ENCODE measurements around the gene ENDOD1.

ENDOD1 gene

DNA sequence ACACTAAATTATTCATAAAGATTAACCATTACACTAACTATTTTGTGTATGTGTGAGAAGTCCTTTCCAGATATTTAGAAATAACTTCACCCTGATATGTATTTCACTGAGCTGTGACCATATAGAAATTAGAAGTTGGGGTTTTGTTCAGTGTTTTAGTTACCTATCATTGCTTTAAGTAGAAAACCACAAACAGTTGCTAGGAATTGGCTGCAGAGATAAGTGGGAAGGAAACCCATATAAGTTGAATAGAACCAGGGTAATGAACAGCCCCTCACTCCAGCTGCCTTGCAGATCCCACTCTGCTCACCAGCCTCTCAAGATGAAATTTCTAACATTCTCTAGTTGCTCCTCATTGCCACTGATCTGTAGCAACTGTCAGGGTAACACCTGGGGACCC lies 12.7 kb upstream of the ENDOD1 start:
- no peak for DNase-seq (ENCODE audit: low read depth)

- DNase-seq (ENCODE audit: low read depth) = no peak
Measured at GRCh38 chr11:95078526-95078925, 11.1 kb upstream of the ENDOD1 start.

DNA sequence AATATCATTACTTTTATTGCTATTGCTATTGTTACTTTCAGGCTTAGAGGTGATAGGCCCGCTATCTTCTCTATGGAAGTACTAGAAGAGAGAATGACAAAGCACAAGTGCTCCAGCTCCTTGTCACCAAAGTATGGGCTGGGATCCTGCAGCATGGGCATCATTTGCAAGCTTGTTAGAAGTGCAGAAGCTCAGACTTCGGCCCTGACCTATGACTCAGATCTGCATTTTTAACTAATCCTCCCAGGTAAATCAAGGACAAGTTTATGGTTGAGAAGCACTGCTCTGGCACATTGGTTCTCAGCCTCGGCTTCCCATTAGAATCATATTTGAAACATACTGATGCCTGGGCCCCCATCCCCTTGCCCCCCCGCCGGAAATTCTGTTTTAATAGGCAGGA lies 8.6 kb upstream of the ENDOD1 start:
- no peak for DNase-seq (ENCODE audit: low read depth)

DNA sequence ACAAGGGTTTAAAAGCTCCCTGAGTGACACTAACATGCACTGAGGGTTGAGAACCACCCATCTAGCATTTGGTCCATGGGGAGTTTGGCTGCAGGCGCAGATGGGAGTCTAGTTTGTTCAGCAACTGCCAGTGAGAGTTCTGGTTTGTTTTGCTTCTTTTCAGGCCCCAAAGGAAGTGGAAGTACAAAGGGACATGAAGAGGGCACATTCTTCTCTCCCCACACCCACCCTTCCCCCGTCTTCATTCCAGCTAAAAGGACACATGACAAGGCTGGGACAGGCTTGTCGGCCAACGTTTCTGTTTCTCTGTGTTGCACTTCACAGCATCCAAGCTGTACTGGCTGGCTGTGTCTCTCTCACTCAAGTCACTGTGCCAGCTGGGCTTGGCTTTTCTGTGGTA lies 8.2 kb upstream of the ENDOD1 start:
- DNase-seq (ENCODE audit: low read depth) = no peak

DNA sequence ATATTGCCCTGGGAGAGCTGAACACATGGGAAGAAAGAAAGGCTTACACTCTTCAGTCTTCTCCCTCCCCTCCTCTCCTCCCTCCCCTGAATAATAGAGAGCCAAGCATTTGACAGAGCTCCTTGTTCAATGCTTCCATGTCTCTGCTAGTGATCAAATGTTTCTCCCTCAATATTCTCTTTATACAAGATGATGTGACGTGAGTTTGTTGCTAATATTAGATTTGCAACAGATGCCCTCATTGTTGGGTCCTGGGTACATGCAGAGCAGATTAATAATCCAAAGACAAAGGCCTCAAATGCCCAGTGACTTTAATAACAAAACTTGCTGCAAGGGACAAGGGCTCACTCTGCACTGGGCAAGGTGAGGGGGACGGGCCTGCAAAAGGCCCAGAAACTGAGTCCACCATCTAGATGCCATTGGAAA lies 7.1 kb upstream of the ENDOD1 start:
- no peak for DNase-seq (ENCODE audit: low read depth)

DNA sequence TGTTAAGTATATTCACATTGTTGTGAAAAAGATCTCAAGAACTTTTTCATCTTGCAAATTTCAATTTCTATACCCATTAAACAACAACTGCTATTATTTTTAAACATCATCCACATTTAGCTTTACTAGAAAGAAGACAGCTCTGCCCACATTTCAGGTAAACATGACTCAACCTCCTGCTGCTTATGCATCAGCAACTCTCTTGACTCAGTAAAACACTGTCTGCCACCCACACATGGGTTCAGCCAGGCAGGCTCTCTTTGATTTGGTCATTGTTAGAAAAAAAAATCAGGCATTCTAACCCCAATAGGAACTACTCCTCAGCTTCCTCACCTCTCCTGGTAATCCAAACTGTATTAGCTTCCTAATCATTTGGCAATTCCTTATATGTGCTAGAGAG lies 5.1 kb upstream of the ENDOD1 start:
- no peak for DNase-seq (ENCODE audit: low read depth)

GRCh38 chr11:95085117-95085816 lies 4.4 kb upstream of the ENDOD1 start:
- no peak for DNase-seq (ENCODE audit: low read depth)

DNA sequence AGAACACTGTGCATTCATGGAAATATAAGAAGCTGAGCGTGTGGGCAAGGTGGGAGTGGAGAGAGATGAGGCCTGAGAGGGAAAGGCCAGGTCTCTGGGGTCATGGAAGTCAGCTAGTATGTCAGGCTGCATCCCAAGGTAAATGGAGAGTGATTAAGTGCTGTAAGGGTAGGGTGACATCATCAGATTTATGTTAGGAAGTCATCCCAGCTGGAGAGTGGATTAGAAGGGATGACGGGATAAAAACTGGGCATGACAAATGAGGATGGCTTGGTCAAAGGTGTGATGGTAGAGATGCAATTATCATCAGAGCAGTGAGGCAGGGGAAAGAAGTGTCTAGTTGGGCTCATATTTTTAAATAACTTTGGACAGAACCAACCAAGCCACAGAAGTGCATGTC lies 3.5 kb upstream of the ENDOD1 start:
- no peak for DNase-seq (ENCODE audit: low read depth)

- DNase-seq (ENCODE audit: low read depth) = no peak
Measured at GRCh38 chr11:95086836-95087570, 2.6 kb upstream of the ENDOD1 start.

DNA sequence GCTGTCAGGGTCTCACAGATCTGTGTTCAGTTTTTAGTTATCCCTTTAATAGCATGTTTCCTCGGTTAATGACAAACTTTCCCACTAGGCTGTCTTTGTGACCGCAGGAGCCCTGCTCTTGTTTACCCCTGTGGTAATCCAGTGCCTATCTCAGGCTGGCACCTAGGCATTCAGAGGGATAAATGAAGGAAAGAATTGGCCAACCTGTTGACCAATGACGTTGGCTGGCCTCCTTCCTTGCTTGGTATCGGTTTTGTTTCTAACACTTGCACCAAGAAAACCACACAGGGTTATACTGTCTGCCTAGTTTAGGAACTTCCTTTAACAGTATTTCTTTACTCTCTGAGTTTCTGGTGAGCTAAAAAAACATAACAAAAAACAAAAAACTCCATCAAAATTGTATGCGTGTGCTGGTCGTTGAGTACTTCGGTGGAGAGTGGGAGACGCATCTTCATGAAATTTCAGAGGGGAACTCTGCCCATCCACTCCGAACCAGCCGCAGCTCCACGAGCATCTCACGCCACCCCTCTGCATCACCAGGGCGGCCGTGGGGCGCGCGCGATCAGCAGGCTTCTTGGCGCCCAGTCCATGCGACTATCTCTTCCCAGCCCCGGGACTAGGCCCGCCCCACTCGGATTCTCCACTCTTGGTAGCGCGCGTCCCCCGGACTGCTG lies 563 bp upstream of the ENDOD1 start:
- DNase-seq (ENCODE audit: low read depth) = no peak

DNA sequence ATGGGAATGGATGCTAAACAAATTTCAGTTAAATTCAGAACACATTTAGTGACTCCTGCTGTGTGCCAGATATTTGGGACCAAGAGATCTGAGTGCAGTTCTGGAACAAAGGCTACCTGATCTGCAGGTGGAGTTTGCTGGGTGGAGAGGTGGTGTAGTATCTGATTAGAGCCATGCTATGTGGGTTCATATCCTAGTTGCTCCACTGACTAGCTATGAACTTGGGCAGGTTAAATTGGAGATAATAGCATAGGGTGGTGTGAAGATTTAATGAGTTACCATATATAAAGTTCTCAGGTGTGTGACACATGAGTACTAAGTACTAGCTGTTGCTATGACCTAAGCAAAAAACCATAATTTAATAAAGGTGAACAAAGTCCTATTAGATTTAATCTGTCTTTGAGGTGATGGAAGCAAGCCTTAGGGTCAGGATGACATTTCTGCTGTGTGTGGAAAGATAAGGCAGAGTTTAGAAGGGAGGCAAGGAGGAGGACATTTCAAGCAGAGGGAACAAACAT lies 2.1 kb downstream of the ENDOD1 start:
- no peak for DNase-seq (ENCODE audit: low read depth)

- peak; percentile 42 for DNase-seq (ENCODE audit: low read depth)
Measured at GRCh38 chr11:95092549-95093324, 3.1 kb downstream of the ENDOD1 start.

GRCh38 chr11:95093548-95093947 lies 3.9 kb downstream of the ENDOD1 start:
- no peak for DNase-seq (ENCODE audit: low read depth)

DNA sequence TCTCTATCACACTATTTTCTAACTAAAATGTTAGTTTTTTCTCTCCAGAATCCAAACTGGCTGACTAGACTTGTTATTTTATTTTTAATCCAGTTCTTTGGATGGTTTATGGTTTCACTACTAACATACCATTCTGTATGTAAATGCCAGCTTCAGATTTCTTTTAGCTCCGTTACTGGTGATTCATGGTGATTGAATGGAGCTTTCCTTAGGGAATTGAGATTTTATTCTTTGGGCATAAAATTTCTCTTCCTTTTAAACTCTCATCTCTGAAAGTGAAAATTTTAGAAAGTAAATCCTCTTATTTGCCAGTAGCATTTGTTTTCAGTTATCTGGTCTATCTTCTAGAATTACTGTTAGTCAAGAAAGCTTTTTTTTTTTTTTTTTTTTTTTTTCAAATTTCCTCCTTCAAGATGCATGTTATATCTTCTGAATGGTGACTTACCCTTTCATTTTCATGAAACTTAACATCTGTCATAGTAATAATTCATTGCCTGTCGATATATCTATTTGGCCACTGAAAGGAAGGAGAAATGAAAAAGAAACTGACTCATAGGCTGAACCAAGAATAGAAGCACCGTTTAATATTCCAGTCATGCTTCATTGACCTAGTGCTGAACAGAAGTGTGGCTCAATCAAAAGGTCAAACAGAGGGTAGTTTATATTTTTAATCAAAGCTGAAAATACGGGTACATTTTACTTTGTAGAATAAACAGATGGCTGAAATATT lies 6.4 kb downstream of the ENDOD1 start:
- DNase-seq (ENCODE audit: low read depth) = peak; percentile 32

DNA sequence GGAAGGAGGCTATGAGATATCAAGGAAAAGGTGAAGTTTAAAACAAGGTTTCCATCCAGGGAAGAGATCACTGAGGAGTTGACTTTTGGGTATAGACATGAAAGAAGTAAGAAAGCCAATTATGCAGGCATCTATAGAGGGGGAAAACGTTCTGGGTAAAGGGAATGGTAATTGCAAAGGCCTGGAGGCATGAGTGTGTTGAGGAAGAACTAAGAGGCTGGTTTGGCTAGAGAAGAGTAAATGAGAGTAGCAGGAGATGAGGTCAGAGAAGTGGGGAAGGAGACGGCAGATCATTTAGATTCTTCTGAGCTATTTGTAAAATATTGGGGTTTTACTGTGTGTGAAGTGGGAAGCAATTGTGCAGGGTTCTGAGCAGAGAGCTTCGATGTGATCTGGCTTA lies 7.6 kb downstream of the ENDOD1 start:
- DNase-seq (ENCODE audit: low read depth) = no peak

DNA sequence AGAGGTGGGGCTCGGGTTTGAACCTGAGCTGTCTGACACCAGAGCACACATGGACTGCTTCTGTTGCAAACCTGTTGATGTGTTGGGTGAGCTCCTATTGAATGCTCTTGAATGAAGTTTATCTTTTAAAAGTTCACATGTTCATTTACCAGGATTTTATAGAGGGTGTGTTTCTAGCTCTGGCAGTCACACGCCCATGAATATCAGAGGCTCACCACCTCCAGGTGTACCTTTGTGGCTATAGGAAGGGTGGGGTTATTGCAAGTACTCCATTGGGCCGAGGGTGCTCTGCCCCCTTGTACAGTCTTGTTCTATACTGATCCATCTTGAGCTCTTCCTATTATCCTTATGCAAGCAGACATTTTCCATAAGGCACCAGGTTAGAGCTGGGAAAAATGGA lies 9.2 kb downstream of the ENDOD1 start:
- DNase-seq (ENCODE audit: low read depth) = no peak

GRCh38 chr11:95100191-95100648 lies 10.6 kb downstream of the ENDOD1 start:
- DNase-seq (ENCODE audit: low read depth) = no peak

DNA sequence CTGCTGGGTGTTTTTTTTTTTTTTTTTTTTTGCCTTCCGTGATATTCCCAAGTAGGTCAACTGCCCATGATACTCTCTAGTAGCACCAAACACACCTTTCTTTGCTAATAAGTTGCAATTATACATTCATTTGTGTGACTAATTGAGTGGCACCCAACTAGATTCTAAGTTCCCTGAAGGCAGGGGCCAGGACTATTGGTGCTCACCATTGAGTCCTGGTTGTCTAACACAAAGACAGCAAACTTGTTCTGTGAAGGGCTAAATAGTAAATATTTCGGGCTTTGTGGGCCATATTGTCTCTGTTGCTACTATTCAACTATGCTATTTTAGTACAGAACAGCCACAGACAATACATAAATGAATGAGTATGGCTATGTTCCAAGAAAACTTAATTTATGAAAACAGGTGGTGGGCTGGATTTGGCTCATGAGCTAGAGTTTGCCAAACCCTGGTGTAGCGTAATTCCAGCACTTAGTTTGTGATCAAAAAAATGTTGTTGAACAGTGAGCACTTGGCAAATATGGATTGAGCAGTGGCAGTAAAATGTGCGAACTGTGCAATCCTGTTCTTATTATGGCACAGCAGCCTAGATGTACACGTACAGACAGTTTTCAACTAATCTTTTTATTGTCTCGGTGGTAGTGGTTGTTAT lies 11.3 kb downstream of the ENDOD1 start:
- DNase-seq (ENCODE audit: low read depth) = no peak

- no peak for DNase-seq (ENCODE audit: low read depth)
Measured at GRCh38 chr11:95101935-95102334, 12.3 kb downstream of the ENDOD1 start.

GRCh38 chr11:95102733-95103132 lies 13.1 kb downstream of the ENDOD1 start:
- DNase-seq (ENCODE audit: low read depth) = no peak

DNA sequence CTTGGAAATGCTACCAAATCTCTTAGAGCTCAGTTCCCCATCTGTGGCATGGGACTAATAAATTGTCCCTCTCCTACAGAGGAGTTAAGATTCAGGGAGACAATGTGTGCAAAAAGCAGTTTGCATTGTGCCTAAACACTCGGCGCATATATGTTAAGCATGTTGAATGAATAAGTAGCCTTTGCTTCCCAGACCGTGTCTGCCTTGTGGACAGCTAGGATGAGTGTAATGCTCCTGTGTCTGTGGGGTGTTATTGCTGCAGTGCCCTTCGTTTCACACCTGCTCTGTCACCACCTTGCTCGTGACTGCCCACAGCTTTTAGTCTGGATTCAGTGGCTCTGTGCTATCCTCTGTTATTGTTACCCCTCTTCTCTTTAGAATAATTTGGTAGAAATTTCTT lies 14.1 kb downstream of the ENDOD1 start:
- DNase-seq (ENCODE audit: low read depth) = no peak

All from HS-5 (cell line).